Epidermal melanocyte (primary cell): ENCODE data around the gene MIS12.

Source experiments
- DNase-seq: peaks from one replicate; pipeline ENCODE4 v3.0.0; 2011; ENCODE audit warnings: low spot score; ENCODE audit not compliant: insufficient read length

The MIS12 gene, protein sequence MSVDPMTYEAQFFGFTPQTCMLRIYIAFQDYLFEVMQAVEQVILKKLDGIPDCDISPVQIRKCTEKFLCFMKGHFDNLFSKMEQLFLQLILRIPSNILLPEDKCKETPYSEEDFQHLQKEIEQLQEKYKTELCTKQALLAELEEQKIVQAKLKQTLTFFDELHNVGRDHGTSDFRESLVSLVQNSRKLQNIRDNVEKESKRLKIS

DNA sequence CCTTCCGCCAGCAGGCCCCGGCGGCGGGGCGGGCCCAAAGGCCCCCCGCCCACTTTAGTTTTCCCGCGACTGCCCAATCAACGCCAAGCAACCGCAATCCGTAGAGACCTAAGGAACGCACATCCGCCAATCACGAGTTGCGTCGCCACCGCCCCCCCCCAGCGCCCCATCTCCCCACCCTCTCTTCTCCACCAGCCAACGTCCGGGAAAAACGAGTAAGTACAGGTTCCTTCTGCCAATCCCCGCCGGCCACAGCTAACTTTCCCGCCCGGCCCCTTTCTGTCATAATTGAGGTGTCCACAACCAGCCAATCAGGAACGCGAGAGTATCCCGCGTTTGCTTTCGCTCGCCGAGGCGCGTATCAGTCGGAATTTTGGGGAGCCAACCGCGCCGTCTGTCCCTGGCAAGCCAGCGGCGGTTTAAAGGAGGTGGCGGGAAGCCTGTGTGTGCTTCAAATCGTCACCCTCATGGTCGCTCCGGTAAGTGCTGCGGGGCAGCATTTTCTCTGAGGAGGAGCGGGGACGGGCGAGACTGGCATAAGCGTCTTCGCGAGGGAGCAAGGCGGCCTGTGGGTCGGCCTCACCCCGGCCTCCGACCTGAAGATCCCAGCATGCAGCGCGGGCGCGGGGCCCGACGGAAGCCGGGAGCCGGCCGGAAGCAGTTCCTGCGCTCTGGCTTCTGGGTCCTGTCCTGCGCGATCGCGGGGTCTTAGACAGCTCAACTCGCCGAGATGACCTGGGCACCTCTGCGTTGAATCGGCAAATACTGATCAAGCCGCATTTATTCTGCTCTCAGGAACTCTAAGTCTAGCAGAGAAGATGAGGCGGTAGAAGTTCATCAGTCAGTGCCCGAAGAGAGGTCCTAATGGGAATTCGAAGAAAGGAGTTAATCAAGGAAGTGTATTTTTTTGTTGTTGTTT lies at the start of gene MIS12:
Gene MIS12 (plus strand): TSS at position 361 of the 919 bp plus-strand sequence. CDS start 2,297 bp downstream, outside the sequence.
- DNase-seq, result peak; percentile 96

DNA sequence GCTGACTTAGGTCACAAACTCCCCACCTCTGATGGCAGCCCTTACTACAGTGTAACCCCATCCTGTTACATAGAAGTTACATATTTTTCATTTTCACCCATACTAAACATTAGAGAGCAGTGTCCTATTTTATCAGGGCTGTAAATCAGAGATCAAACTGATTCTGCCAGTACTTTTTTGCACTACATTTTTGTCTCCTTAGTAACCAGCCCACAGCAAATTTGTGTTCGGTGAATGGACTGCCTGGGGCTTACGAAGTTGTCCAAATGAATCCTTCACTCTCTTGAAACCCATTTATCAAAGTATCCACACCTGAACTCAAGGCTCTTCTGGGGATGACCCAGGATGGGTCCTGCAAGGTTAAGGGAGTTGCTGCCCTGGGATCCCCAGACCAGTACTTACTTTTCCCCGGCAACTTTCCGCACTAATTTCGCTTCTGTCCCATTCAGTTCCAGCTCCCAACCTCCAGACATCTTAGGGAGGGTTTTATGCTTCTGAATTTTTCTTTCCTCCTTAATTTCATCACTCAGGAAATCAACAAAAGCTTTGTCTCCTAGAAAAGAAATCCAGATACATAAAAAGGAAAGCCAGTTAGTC lies 48.5 kb upstream of the MIS12 start:
- no peak for DNase-seq

DNA sequence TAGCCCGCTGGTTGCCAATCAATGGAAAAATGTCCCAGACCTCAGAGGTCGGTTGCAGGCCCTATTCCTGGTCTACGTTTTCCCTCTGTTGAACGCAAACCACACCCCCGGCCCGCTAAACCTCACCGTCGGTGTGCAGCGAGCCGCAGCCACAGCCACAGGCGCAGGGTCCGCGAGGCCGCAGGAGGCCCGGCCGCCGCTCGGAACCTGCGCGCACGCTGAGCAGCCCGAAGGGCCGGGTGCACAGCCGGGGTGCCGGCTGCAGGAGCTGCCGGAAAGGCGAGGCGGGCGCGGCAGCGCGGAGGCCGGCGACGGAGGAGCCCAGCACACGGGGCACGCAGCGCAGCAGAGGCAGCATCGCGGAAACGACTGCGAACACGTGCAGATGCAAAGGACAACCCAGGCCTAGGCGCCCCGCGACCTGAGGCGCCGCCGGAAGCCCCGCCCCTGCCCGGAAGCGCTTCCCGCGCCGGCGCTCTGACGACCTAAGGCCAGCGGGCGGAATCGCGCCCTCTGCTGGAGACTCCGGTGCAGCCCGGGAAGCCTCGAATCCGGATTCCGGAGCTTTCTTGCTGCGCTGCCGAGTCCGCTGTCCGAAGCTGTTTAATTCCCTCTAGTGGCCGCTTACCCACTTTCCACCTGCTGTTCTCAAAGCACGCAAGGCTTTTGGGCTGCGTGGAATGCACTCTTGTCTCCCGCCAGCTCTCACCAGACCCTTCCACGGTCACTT lies 47.5 kb upstream of the MIS12 start, which contains the start of gene C1QBP:
Gene C1QBP (minus strand): TSS at position 440 of the 730 bp plus-strand sequence. CDS start 82 bp downstream, at position 358.
- DNase-seq, result peak; percentile 89

DNA sequence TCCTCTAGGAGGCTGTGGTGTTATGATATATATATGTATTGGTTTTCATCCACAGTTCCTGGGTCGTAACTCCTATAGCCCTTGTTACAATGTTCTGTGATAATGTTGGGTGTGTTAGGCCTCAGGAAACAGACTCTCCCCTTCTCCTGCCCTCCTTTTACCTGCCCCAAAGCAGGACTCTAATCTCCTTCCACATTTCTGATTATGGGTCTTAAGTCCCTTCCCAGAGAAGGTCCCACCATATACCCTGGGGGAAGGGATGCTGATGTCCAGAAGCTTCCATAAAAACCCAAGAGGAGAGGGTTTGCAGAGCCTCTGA lies 47.0 kb upstream of the MIS12 start:
- no peak for DNase-seq

DNA sequence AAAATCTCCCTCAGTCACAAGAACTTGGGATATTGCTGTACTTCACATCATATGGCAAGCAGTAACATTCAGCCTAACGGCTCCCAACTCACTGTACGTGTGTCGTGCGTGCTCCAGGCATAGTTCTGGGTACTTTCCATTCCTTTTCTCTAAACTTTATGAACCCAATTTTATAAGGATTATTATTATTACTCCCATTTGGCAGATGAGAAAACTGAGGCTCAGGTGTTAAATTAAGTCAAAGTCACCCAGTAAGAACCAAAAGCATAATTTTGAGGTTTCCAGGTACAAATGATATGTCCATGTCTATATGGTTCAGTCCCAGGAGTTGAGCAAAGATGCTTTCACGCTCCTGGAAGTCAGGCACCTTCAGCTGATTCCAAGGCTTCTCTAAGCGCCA lies 42.6 kb upstream of the MIS12 start:
- no peak for DNase-seq

GRCh38 chr17:5444209-5444608 lies 42.2 kb upstream of the MIS12 start:
- DNase-seq, result no peak

DNA sequence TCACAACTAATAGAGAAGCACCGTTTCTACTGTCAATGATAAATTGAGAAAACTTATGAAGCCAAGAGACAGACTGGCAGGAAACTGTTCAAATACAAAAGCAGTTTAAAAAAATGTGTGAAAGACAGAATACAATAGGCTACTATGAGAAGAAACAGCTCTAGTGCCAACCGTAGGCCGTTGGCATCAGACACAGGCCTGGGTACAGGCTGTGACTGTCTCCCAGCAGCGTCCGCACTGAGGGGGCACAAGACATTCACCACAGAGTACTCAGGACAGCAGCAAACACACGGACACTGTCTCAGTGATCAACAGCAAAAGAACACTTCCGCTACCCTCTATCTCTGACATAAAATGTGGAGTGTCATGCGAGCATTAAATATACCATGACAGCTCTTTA lies 39.6 kb upstream of the MIS12 start:
- no peak for DNase-seq

GRCh38 chr17:5464717-5465507 lies 21.5 kb upstream of the MIS12 start:
- peak; percentile 59 for DNase-seq

- no peak for DNase-seq
These were observed 20.1 kb upstream of the MIS12 start for GRCh38 chr17:5466295-5466694.

DNA sequence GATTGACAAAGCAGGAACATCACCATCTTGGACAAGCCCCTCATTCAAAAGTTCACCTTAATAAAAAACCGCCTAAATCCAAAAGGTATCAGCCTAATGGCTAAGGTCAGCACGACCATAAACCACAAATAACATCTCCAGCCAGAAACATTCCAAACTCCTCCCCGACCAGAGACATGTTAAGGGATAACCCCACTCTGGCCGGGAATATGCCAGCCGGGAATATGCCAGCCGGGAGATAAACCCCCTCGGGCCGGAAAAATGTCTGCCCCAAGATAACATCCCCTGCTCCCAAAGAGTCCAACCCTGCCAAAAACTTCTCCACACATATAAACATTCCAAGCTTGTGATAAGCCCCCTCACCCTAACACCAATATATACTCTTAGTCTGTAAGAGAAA lies 18.9 kb upstream of the MIS12 start:
- no peak for DNase-seq

DNA sequence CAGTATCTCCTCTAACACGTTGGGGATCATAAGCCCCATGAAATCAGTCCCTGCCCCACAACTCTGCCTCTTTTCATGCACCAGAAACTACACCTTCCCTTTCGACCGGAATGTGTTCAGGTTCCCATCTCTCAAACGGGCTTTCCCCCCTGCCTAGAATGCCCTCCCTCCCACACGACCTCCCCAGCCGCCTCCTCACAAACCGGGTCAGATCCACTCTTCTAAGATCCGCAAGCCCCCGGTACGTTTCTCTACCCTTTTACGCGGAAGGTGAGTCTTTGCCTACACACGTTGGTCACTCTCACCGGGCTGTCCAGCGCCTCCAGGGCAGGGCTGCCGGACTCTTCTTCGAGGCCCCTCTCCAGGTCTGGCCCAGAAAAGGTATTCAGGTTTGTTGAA lies 18.3 kb upstream of the MIS12 start:
- DNase-seq, result no peak

DNA sequence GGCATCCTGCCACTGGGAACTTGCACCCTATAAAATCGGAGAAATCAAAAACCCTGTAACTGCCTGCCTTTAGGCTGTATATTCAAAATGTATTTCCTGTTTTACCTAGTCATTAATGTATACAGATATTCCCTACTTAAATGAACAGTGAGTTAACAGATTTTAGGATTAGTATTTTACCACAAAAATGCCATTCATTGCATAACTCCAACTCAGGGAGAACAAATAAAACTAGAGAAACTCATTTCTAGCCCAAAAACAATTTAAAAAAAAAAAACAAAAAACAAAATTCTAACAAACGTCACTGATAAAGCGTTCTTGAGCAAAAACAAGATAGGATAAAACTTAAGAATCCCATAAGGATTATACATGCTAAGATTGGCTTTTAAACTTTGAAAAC lies 13.9 kb upstream of the MIS12 start:
- no peak for DNase-seq

- DNase-seq, result no peak
These were observed 12.5 kb upstream of the MIS12 start for GRCh38 chr17:5473906-5474305.

GRCh38 chr17:5478992-5479391 lies 7.4 kb upstream of the MIS12 start:
- no peak for DNase-seq

GRCh38 chr17:5480962-5481361 lies 5.4 kb upstream of the MIS12 start:
- no peak for DNase-seq

- no peak for DNase-seq
These were observed 4.9 kb upstream of the MIS12 start for GRCh38 chr17:5481451-5481850.

DNA sequence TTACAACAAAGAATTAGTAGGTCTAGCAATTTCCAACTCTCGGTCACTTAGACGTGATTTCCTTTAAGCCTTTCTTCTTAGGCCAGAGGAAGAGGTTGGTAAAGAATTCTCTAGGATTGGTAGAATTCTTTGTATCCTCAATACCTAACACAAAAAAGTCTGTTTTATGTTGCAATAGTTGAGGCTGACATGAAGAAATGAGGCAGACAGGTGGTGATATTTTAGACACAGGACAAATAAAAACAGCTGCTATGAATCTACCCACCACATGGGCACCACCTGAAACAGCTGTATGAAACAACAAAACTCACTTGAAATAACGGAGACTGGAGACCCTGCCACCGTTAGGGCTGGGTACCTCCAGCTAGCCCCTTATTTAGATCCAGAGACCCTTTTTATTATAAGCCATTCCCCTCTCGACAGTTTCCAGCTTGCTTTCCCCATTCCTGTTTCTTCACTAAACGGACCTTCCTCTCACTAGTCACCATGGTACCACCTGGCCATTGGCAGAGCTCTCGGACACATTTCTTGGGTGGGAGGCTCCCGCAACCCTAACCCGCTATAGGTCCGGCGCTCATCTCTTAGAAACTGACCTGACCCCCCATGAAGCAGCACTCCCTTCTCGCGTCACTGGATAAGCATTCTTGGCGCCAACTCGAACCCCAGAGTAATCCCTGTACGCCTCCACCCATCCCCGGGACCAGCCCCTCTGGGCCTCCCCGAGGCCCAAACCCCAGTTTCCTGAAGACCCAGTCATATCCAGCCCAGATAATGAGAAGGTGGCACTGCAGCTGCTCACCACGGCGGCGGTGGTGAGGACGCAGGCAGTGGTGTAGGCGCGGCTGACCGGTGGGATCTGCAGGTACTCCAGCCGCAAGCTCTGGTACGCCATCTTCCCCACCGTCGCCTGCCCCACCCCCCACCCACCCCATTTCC lies 828 bp upstream of the MIS12 start, which contains the start of gene DERL2:
Gene DERL2 (minus strand): TSS at position 909 of the 936 bp plus-strand sequence. CDS start 17 bp downstream, at position 892.
- no peak for DNase-seq

DNA sequence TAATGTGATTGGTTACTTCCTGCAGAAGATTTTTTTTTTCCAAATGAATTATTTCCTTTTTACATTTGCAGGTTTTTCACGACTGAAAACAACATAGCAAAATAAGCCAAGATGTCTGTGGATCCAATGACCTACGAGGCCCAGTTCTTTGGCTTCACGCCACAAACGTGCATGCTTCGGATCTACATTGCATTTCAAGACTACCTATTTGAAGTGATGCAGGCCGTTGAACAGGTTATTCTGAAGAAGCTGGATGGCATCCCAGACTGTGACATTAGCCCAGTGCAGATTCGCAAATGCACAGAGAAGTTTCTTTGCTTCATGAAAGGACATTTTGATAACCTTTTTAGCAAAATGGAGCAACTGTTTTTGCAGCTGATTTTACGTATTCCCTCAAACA lies 2.4 kb downstream of the MIS12 start:
- DNase-seq, result no peak

DNA sequence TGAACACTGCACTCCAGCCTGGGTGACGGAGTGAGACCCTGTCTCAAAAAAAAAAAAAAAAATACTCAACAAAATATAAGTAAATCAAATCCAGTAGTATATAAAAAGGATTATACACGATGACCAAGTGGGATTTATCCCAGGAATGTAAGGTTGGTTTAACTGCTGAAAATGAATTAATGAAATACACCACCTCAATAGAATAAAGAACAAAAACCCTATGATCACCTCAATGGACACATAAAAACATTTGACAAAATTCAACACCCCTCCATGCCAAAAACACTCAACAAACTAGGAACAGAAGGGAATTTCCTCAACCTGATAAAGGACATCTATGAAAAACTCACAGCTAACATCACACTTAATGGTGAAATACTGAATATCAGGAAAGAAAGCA lies 6.6 kb downstream of the MIS12 start:
- no peak for DNase-seq
